NOMO-1 treated with DMSO at 0.1 percent for 48 hours (cell line): ENCODE results near the gene ENDOD1.

Experiments used
- DNase-seq: peaks from one replicate; lab custom pipeline; 2025; ENCODE audit not compliant: unreplicated experiment; lab: John Stamatoyannopoulos, UW

ENDOD1 gene

DNA sequence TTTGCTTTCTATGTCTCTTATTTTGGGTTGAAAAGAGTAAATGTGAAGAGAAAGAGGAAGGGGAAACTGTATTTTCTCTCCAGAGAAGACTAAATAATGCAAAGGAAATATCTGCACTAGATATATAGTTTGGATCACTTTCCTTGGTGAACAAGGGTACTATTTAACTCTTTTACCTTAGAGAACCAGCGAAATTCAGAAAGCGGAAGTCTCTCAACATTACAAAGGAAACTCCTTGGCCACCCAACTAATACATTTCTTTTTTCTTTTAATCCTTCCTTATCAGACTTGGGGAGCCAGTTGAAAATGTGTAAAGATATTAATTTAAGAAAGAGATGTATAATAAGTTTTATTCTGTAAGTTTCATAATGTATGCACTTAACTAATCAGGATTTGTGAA, 77.1 kb downstream of the ENDOD1 start:
- no peak for DNase-seq

DNA sequence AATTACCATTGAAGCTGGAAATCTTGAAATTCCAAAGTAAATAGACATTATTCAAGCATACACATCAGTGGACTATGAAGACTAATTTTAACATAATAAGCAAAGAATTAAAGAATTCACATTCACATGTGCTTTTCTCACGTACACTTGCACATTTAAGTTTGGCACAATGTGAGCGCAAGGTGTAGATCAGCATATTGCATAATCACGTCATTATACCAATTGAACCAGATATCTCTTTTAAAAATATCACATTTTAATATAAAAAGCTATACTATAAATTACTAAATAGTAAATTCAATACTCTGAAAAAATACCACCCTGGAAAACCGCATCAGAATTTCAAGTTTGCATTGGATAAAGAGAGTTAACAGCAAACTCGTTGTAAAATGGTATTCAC, 80.6 kb downstream of the ENDOD1 start:
- no peak for DNase-seq

DNA sequence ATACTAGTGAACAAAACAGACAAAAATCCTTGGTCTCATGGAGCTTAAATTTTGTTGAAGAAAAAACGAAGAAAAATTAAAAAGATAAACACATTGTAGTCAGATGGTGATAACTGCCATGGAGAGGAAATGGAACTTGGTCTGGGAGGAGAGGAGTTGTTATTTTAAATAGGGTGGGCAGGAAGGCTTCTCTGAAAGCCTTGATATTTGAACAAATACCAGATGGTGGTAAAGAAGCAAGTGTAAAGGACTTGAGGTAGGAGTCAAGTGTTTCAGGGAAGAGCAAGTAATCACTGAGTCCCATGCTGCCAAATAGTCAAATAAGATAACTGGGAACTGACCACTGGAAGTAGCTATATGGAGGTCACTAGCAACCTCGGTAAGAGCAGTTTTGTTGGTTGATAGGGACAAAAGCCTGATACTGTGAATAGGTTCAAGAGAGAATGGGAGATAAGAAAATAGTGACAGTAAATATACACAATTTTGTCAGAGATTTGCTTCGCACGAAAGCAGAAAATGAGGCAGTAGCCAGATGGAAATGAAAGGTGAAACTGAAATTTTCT, 86.3 kb downstream of the ENDOD1 start:
- no peak for DNase-seq
